IPS-NIHi7 (cell line): ENCODE measurements around the gene SOX14.

Source experiments
- DNase-seq: peaks from one replicate; pipeline ENCODE4 v3.0.0; 2012; ENCODE audit warnings: mixed read lengths; ENCODE audit errors: extremely low spot score

The SOX14 gene

DNA sequence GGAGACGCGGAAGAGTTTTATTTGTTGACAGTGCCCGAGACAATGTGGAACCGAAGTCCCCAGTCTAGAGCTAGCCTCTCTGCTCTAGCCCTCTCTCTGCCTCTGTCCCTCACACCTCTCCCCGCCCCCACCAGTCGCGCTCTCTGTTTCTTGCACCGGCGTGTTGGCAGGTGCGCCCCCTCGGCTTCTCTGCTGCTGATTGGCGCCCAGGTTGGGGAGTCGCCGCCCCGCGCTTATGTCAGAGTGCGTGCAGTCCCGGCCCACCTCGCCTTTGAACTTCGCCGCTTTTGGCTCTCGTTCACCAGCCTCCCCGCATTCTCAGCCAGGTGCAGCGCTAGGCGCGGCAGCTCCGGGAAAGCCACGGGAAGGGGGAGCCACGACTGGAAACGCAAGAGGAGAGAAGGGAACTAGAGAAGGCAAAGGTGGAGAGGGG lies at the start of gene SOX14:
Gene SOX14 (plus strand): TSS at position 315 of the 433 bp plus-strand sequence. CDS start 470 bp downstream, outside the sequence.
- peak; percentile 86 for DNase-seq

DNA sequence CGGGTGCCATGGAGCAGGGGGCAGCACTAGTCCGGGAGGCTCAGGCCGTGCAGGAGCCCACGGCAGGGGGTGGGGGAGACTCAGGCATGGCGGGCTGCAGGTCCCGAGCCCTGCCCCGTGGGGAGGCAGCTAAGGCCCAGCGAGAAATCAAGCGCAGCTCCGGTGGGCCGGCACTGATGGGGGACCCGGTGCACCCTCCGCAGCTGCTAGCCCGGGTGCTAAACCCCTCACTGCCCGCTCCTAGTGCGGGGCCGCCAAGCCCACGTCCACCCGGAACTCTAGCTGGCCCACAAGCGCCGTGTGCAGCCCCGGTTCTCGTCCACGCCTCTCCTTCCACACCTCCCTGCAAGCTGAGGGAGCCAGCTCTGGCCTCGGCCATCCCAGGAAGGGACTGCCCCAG lies 49.6 kb upstream of the SOX14 start:
- DNase-seq = no peak

GRCh38 chr3:137724240-137724639 lies 39.9 kb upstream of the SOX14 start:
- no peak for DNase-seq

DNA sequence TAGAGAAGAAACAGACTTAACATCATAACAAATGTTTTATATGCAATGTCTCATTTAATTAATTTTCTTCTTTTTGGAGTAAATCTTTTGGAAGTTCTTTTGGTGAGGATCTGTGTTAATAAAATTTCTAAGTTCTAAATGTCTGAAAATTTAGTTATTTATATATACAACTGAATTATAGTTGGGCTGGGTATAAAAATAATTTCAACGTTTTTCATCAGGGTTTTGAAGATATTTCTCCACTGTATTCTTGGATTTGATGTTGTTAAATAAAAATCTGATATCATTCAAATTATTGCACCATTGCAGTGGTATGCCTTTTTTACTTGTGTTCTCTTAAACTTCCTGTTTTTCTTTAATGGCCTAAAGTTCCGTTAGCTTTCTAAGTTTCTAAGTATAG lies 26.9 kb upstream of the SOX14 start:
- no peak for DNase-seq

- DNase-seq = no peak
Observed at GRCh38 chr3:137738710-137739109, 25.4 kb upstream of the SOX14 start.

DNA sequence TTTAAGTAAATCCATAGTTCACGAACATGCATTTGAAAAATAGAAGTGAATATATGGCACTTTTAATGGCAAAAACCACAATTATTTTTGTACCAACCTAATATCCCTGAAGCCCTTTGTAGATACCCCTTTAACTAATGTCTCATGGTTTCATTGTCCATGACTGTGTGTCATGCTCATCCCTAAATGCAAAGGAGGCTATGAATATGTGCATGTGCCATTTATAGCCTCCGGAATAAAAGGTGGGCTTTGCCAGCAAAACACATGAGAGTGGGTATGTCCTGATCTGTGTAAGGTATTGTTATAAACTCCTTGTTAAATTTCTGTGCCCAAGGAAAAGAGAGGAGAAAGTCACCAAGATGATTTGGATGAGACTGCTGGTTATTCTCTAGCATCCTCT lies 20.5 kb upstream of the SOX14 start:
- no peak for DNase-seq

- peak; percentile 20 for DNase-seq
Observed at GRCh38 chr3:137746808-137747207, 17.3 kb upstream of the SOX14 start.

- DNase-seq = no peak
Observed at GRCh38 chr3:137759505-137759904, 4.6 kb upstream of the SOX14 start.

DNA sequence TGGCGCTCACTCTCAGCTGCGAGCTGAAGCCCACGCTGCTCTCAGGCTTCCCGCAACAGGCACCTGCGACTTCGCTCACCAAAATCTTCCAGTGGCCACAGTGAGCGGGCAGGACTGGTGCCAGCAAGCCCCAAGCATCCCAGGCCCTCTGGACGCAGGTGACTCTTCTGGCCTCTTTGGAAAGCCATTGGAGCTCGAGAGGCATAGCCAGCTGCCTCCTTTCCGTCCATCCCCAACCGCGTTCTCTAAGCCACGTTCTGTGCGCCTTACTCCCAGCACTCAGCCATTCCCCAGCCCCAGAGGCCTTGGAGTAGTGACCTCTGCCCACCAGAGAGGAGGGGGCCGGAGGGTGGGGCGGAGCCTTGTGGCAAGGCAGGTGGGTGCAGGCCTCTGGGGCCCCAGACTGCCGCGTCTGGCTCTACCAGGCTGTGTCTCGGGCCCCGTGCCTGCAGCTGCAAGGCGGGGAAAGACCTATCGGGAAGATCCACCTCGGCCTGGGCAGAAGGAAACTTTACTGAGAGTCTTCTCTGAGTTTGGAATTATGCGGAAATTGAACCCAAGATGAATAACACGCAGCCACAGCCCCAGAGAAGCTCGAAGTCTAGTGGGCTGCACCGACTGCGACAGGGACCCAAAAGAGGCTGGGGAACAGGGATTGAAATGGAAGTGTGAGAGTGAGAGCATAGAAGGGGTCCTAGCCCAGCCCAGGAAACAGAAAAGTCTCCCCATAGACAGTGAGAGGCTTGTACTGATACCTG lies 3.6 kb upstream of the SOX14 start:
- no peak for DNase-seq

GRCh38 chr3:137761099-137761562 lies 3.0 kb upstream of the SOX14 start:
- no peak for DNase-seq

DNA sequence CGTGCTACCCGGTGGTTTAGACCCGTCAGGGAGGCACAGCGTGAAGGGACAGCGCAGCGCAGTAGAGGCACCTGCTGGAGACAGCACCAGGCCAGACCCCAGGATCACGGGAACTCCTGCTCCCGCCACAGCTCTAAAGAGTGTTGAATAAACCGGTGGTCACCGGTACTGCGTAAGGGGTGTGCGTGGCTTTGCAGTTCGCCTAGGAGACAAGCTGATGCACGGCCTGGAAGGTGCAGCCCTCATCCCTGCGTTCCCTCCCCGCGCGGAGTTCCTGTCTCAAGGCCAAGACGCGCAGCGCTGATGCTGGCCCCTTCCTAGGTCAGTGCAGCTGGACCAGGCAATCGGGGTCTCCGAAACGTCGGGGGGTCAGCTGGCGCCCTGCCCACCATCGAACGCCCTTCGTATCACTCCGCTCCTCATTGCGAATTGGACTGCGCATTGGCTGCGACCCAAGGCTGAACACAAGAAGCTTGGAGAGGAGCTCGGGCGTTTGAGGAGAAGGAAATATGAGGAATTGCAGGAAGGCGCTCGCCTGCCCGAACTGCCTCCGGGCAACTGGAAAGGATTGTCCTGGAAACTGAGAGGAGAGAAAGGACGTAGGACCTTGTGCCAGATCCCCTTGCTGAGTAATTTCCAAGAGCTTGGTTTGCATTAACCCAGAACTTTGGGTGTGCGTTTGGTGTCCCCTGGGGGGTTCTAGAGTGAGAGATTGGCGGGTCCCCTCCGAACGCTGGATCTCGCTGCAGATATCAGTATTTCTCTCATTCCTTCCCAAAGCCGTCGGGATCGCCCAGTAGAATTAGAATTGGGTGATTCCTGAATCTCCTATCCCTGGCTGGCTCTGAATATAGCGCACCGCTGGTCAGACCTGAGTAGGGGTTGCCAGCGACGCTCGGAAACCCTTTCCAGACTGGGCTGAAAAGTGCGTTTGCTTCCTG lies 2.3 kb upstream of the SOX14 start:
- DNase-seq = no peak

DNA sequence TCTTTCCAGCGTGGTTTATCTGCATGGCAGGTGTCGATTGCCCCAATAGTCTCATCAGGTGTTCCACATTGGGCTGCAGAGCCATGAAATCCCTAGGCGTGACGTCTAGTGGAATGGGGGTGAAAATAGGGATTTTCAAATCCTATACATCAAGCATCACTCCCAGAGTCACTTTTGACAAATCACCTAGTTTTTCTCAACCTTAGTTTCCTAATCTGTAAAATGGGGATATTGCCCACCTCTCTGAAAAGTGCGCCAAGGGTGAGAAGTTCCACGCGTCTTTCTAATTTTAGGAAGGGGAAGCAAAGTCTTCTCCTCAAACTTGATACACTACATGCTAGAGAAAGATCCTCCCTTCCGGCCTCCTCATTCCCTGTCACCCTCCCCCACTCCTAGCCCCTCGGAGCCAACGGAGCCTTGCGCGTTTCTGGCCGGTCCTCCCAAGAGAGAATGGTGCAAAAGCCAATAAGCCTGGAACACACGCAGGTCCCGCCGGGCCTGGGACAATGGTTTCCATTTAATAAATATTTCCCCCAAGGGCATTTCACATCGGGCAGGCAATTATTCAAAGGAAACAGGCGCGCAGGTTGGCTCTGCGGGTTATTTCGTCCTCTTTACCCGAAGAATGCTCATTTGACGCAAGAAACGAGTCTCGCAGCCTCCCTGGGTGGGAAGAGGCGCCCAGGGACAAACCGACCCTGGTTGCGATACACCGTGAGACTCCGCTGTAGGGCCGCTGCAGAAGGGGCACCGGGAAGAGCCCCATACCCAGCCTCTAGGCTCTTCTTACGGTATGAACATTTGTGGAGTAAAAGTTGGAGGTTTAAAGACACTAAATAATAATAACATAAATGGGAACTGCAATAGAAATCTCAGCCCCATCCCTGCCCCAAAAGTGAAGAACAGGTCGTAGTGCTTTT lies 1.2 kb upstream of the SOX14 start:
- no peak for DNase-seq

- no peak for DNase-seq
Observed at GRCh38 chr3:137763594-137763938, 549 bp upstream of the SOX14 start.

DNA sequence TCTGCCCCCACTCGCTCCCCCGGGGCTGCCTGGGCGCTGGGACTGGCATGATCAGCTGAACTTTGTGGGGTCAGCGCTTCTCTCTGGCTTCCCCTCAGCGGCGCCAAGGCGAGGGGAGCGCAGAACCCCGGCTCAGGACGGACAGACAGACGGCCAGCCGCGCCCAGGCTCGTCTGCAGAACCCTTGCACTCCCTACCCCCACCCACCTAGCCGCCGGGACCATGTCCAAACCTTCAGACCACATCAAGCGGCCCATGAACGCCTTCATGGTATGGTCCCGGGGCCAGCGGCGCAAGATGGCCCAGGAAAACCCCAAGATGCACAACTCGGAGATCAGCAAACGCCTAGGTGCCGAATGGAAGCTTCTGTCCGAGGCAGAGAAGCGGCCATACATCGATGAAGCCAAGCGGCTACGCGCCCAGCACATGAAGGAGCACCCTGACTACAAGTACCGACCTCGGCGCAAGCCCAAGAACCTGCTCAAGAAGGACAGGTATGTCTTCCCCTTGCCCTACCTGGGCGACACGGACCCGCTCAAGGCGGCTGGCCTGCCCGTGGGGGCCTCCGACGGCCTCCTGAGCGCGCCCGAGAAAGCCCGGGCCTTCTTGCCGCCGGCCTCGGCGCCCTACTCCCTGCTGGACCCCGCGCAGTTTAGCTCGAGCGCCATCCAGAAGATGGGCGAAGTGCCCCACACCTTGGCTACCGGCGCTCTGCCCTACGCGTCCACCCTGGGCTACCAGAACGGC lies 621 bp downstream of the SOX14 start:
- no peak for DNase-seq

- no peak for DNase-seq
Observed at GRCh38 chr3:137765310-137766033, 1.4 kb downstream of the SOX14 start.

DNA sequence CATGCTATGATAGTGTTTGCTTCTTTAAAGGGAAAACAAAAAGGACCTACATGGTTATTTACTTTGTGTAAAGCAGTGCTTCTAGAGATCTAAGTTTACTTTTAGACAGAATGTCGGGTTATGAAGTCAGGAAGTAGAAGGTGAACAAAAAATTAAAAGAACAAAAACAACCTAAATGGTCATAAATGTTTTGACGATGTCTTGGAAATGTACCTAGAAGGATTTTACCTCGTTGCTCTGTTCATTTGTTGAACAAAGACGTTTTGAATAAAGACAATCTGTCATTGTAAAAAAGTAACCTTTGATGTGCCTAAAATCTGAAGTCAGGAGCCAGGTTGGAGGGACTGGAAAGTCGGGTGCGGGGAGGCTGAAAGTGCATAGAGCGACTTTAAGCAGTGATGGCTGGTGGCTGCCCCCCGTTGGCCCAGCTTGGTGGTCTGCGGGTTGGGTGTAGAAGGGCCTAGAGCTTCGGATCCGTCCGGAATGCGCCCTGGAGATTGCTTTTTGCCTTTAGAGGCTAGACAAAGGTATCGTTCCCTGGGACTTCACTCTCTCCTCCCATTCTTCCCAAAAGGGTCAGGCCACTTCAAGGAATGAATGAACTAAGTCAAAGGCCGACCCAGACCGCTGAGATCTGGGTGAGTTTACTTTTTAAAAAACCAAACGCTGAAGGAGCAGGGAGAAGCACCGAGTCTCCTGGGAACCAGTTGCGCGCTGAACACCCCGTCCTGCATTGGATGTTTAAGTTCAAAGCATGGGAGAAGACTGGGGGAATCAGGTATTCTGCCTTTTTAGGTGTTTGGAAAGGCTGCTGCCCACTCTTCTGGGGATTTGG lies 2.1 kb downstream of the SOX14 start:
- DNase-seq = no peak

DNA sequence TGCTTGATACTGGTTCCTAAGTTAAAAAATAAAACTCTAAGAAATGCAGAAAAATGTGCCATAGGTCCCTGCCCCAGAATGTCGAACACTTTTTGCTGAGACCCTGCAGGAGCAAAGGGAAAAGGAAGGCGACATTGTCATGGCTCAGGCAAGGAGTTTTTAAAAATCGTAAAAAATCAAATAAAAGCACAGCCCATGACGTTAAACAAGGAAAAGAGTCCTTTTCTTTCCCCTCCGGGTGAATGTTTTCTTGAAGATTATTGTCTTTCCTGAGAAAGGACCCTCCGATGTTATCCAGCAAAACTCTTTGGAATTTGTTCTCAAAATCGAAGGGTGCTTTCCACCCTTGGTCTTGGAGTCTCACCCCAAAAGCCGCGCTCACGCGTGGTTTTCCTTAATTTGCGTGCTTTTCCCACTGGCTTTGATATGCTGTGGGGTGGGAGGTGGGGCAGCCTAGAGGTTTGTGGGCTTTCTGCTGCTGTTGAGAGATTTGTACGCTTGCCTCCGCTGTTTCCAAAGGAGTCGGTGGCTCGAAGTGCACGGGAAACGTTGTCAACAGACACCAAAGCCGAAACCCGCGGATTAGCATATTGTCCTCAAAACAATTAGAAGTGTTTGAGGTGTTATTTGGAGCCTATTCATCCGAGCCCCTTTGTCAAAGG lies 2.9 kb downstream of the SOX14 start:
- no peak for DNase-seq

DNA sequence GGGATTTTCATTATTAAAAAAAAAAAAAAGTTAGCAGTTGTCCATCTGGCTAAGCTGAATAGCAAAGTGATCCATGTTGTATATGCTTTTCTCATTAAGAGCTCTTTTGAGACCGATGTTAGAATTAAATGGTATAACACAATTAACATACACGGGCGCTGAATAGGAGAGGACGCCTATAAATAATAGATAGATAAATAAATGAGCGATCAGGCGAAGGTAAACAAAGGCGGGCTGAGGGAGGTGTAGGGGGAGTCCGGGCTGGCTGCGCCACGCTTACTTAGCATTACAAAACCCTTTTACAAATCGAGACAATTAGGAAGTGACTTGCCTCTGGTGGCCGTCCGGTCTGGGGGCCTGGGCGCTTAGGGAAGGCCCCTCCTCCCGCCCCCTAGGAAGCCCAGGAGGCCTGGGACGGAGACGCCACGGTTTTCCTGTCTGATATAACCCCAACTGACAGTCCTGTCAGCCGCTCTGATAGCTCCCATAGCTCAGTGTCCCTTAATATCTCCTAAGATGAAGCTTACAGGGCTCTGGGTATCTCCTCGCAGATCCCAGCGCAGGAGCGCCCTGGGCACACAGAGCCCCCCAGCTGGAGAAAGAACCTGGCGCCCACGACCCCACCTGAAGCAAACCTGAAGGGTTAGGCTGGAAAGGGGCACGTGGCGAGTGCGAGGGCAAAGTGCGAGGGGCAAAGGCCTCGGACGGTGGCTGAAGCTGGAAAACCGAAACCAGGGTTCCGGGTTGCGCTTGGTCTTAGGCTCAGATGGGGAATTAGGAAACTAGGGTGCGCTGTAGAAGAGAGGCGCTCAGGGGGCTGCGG lies 3.6 kb downstream of the SOX14 start:
- peak; percentile 68 for DNase-seq
